SU-DHL-6 (cell line): Measurements from ENCODE around the gene SAPCD1.

ENCODE experiments used
- H2AFZ ChIP-seq: fragments of 200-600 bp; sonication (generic); 2 replicates; pipeline ENCODE4 v1.6.1; 2014; ENCODE audit warnings: low read depth, mild to moderate bottlenecking, moderate library complexity, mixed read lengths, antibody characterized with exemption, low read length; ENCODE audit not compliant: severe bottlenecking
- H3F3A ChIP-seq: fragments of 200-600 bp; shearing (Covaris generic); 2 replicates; pipeline ENCODE4 v1.6.0; 2016; ENCODE audit warnings: antibody characterized with exemption, mild to moderate bottlenecking; ENCODE audit not compliant: insufficient read depth
- H3K27ac ChIP-seq: fragments of 200-600 bp; sonication (generic); 2 replicates; pipeline ENCODE4 v1.5.1; 2016; ENCODE audit warnings: low read depth, mild to moderate bottlenecking, low read length, moderate library complexity, mixed read lengths
- H3K27me3 ChIP-seq: fragments of 200-600 bp; sonication (generic), shearing (Covaris generic); 2 replicates; pipeline ENCODE4 v1.6.0; 2014; ENCODE audit warnings: mild to moderate bottlenecking, low read length
- H3K36me3 ChIP-seq: fragments of 200-600 bp; sonication (generic); 2 replicates; pipeline ENCODE4 v1.6.1; 2014; ENCODE audit warnings: mild to moderate bottlenecking, low read length, mixed read lengths
- H3K4me2 ChIP-seq: fragments of 300-600, 200-600 bp; shearing (Covaris generic), sonication (generic); 2 replicates; pipeline ENCODE4 v1.6.0; 2014; ENCODE audit warnings: low read length, low read depth, mild to moderate bottlenecking; ENCODE audit not compliant: poor library complexity, severe bottlenecking
- H3K4me3 ChIP-seq: fragments of 200-600 bp; sonication (generic); 2 replicates; pipeline ENCODE4 v1.5.1; 2014; ENCODE audit warnings: antibody characterized with exemption, low read length, mild to moderate bottlenecking, mixed read lengths; ENCODE audit not compliant: insufficient read depth, poor library complexity, severe bottlenecking
- H3K79me2 ChIP-seq: fragments of 200-600 bp; sonication (generic); 2 replicates; pipeline ENCODE4 v1.6.1; 2014; ENCODE audit warnings: mild to moderate bottlenecking, low read length, moderate library complexity; ENCODE audit not compliant: insufficient read depth
- H3K9ac ChIP-seq: fragments of 200-600 bp; sonication (generic); 2 replicates; pipeline ENCODE4 v1.7.0; 2014; ENCODE audit warnings: mild to moderate bottlenecking, low read length
- H3K9me2 ChIP-seq: fragments of 200-600 bp; sonication (generic); replicated peaks from 2 replicates; pipeline ENCODE4 v1.6.1; 2014; ENCODE audit warnings: low read length; ENCODE audit not compliant: insufficient read depth
- H3K9me3 ChIP-seq: fragments of 200-600 bp; sonication (generic); 2 replicates; pipeline ENCODE4 v1.6.1; 2014; ENCODE audit warnings: low read length, mixed read lengths; ENCODE audit not compliant: insufficient read depth
- H4K20me1 ChIP-seq: fragments of 200-600 bp; sonication (generic); 2 replicates; pipeline ENCODE4 v1.6.1; 2014; ENCODE audit warnings: low read depth, mild to moderate bottlenecking, antibody characterized with exemption, low read length, moderate library complexity, mixed read lengths
- EZH2phosphoT487 ChIP-seq: fragments of 200-600 bp; sonication (generic), shearing (Covaris generic); conservative IDR thresholded peaks from 2 replicates; pipeline ENCODE4 v1.6.1; 2018; ENCODE audit warnings: mild to moderate bottlenecking, antibody characterized with exemption, low read length, moderate library complexity, mixed read lengths
- TF ChIP-seq, protein P1 (sequence below): fragments of 200-600 bp; sonication (generic); IDR thresholded peaks from one replicate; pipeline ENCODE4 v1.5.1; 2017; ENCODE audit warnings: antibody characterized with exemption, mild to moderate bottlenecking, low read length, moderate library complexity; ENCODE audit not compliant: insufficient read depth, poor library complexity, severe bottlenecking

The SAPCD1 gene

GRCh38 chr6:31734247-31734820 lies 28.1 kb upstream of the SAPCD1 start:
- Histone ChIP-seq H3K9me3 (no peaks in the 10 kb centered on the region), H3K4me2 (peak overlapping the region; percentile 64), H3K9me2 (no peaks in the 10 kb centered on the region), H3K9ac (peak overlapping the region; percentile 90), H3K36me3 (peaks cover 18% of the 10 kb centered on the region; the same call in 1 of the 2 replicates), H3K27me3 (no peaks in the 10 kb centered on the region), H3K27ac (peak overlapping the region; percentile 95), H4K20me1 (no peaks in the 10 kb centered on the region), H2AFZ (no peak overlapping the region), H3K79me2 (peaks cover 31% of the 10 kb centered on the region), H3K4me3 (peak overlapping the region; percentile 80), H3F3A (peaks cover 51% of the 10 kb centered on the region)
- TF ChIP-seq, protein P1, sequence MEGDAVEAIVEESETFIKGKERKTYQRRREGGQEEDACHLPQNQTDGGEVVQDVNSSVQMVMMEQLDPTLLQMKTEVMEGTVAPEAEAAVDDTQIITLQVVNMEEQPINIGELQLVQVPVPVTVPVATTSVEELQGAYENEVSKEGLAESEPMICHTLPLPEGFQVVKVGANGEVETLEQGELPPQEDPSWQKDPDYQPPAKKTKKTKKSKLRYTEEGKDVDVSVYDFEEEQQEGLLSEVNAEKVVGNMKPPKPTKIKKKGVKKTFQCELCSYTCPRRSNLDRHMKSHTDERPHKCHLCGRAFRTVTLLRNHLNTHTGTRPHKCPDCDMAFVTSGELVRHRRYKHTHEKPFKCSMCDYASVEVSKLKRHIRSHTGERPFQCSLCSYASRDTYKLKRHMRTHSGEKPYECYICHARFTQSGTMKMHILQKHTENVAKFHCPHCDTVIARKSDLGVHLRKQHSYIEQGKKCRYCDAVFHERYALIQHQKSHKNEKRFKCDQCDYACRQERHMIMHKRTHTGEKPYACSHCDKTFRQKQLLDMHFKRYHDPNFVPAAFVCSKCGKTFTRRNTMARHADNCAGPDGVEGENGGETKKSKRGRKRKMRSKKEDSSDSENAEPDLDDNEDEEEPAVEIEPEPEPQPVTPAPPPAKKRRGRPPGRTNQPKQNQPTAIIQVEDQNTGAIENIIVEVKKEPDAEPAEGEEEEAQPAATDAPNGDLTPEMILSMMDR: no peak
- TF ChIP-seq EZH2phosphoT487: no peak

GRCh38 chr6:31734821-31735406 lies 27.5 kb upstream of the SAPCD1 start:
- TF ChIP-seq, protein P1: no peak
- no peak for TF ChIP-seq EZH2phosphoT487
- no peaks in the 10 kb centered on the region for H3K27me3 ChIP-seq
- peak overlapping the region; percentile 95 for H3K27ac ChIP-seq
- H3K9me3 ChIP-seq: no peaks in the 10 kb centered on the region
- H3K9me2 ChIP-seq: no peaks in the 10 kb centered on the region
- H3K4me2 ChIP-seq: peak overlapping the region; percentile 64
- peaks cover 18% of the 10 kb centered on the region; the same call in 1 of the 2 replicates for H3K36me3 ChIP-seq
- no peaks in the 10 kb centered on the region for H4K20me1 ChIP-seq
- peaks cover 53% of the 10 kb centered on the region for H3F3A ChIP-seq
- no peak overlapping the region for H2AFZ ChIP-seq
- peak overlapping the region; percentile 80 for H3K4me3 ChIP-seq
- H3K79me2 ChIP-seq: peaks cover 31% of the 10 kb centered on the region
- peak overlapping the region; percentile 90 for H3K9ac ChIP-seq

DNA sequence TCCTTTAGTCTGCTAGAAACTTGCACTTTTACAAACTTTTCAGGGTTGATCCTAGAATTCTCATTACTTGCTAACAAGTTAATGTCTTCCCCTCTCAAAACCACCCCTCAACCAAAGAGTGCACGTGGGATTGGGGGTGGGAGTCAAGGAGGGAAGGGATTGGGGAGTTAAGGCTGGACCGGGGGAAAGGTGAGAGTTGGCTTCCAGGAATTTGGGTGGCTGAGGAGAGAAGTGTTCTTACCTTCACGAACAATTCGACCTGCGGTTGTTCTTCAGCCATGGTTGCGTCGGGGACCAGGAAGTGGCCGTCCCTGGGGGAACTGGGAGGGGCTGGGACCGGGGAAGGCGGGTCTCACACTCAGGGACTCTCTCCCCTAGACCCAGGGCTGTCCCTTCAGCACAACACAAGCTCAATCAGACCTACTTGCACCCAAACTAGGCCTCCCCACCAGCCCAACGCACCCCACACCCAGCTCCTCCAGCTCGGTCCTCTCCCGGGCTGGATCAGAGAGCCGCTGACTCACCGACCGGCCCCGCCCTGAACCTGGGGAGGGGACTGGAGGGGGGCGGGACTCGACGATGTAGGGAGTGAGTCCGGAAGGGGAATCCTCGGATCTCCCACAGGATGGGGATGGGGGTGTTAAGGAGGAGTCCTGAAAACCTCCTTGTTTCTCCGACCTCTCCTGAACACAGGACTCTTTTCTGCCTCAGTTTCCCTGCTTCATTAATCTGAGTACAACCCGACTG lies 26.3 kb upstream of the SAPCD1 start, which contains the start of gene CLIC1:
CLIC1 (minus strand) TSS at position 510 of the 747 bp plus-strand sequence; CDS start at position 280, 230 bp downstream.
- Histone ChIP-seq H3K27me3 (no peaks in the 10 kb centered on the region), H3K9me2 (no peaks in the 10 kb centered on the region), H3F3A (peaks cover 53% of the 10 kb centered on the region), H3K4me3 (peak within 1 kb of the TSS; percentile 80), H3K36me3 (peaks cover 21% of the 10 kb centered on the region; the same call in 1 of the 2 replicates), H4K20me1 (no peaks in the 10 kb centered on the region), H3K9me3 (no peaks in the 10 kb centered on the region), H3K4me2 (peak within 1 kb of the TSS; percentile 64), H2AFZ (peak within 1 kb of the TSS; percentile 8), H3K27ac (peak within 1 kb of the TSS; percentile 95), H3K9ac (peak within 1 kb of the TSS; percentile 90), H3K79me2 (peaks cover 42% of the 10 kb centered on the region)
- TF ChIP-seq, protein P1: no peak
- no peak for TF ChIP-seq EZH2phosphoT487
